ENCODE measurements around the gene ADAMTS7.
"Not testable (repeated sequence)": the region's sequence is repeated elsewhere in the genome, so short reads cannot be mapped to it uniquely, and the experiment has no call there.

ADAMTS7 gene

DNA sequence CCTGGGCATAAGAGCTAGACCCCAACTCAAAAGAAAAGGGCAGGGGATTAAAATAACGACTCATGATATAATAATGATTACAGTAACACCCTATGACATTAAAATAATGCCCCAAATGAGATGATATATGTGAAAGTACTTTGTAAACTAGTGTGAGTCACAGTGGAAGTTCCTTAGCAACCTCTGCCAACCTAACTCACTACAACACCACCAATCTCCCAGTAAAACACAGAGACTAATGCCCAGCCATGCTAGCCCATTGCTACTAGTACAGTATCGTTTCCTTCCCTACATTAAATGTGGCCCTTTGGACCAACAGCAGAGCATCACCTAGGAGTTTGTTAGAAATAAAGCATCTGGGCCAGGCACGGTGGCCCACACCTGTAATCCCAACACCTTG is 11.2 kb upstream of the ADAMTS7 start:
- DNase-seq: no peak

DNA sequence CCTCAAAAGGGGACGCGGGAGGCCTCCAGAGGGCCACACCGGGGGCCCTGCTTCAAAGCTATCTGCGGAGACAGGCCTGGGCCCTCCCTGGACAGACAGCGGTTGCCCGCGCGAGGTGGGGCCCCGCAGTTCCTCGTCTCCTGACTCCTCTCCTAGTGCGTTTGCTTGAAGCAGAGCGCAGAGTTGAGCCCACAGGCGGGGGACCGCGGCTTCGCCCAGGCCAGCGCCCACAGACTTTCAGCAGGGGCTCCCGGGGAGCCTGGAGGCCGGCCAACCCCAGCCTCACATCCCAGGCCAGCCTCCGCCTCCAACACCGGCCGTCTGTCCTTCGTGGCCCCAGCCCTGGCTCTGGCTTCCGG is 540 bp upstream of the ADAMTS7 start:
- DNase-seq: no peak

DNA sequence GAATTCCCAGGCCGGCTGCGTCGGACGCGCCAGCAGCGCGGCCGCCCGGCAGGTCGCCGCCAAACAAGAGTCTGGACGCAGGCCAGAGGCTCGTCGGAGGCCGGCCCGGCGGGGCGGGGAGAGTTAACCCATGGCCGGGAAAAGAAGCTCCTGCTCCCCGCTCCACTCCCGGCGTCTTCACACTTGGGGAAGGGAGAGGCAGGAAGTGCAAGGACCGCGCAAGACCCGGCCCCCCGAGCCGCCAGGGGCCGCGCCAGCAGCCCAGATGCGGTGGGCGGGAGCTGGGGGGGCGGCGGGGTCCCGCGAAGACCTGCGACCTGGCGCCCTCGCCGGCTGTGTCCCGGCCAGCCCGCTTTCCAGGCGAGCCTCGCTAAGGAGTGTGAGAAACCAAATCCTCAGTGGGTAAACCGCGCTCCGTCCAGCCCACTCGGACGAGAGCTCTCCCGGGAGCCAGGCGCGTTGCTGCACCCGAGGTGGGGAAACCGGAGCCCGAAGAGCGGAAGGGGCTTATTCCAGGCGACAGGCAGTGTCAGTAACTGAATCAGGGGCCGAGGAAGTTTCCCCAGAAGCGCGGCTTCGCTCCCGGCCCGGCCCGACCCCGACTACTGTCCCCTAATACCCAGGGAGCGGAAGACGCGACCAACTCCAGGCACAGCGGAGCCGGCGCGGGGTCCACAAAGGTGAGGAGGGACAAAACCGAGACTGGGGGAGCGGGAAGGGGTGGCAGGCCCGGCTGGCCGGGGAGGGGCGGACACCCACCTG is 721 bp downstream of the ADAMTS7 start:
- no peak for DNase-seq

GRCh38 chr15:78810003-78810361 is 1.3 kb downstream of the ADAMTS7 start:
- DNase-seq: no peak

DNA sequence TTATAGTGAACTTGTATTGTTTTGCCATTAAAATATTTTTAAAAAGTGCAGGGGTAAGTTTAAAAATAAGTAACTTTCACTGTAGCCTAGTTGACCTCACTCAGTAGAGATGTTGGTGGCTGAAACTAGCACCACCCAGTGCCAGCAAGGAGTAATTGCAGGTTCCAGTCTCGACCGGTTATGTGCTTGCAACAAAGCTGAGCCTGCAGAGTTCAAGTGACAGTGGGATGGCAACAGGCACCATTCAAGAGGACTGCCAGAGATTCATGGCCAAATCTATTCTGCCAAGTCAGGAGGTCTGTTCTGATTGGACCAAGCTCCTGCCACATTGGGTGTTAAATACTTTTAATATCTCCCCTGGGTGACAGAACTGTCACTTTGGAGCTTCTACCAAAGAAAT is 2.7 kb downstream of the ADAMTS7 start:
- peak; percentile 58 for DNase-seq

GRCh38 chr15:78807359-78807758 is 3.9 kb downstream of the ADAMTS7 start:
- no peak for DNase-seq

- no peak for DNase-seq
These were observed 6.9 kb downstream of the ADAMTS7 start for GRCh38 chr15:78804391-78804792.

- no peak for DNase-seq
These were observed 10.5 kb downstream of the ADAMTS7 start for GRCh38 chr15:78800806-78801205.

GRCh38 chr15:78800189-78800588 is 11.1 kb downstream of the ADAMTS7 start:
- no peak for DNase-seq

DNA sequence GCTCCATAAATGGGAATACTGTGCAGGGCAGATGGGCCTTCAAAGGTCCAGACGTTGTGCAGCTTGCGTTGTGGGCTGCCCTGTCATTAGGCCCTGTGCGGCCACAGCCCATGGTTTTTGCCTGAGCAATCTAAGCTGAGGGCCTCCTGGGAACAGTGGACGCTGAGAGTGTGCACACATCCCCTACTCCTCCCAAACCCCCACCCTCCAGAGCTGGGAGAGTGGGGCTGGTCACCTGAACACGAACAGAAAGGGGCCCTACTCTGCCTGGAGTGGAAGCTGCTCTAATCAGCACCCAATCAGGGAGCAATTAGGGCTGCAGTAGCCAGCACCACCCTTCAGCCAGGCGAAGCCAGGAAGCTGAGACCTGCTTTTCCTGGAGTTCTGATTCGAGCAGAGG is 12.2 kb downstream of the ADAMTS7 start:
- DNase-seq: not testable (repeated sequence)

DNA sequence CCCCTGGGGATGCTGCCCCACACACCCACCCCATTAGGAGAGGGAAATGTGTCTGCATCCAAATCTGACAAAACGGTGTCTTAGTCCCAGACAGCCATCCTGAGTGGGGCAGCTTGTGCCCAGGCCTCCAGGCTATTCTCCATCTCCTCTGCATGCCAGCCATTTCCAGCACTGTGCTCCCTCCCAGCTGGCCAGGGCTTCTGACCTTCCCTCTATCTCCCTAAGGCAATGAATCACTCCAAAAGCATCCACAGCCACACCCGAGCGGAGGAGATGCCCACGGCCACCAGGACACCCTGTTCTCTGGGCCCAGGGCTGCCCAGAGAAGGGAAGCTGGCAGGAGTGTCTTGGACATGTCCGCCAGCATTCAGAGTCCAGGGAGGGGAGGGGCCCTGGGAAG is 12.9 kb downstream of the ADAMTS7 start:
- DNase-seq: not testable (repeated sequence)

- no peak for DNase-seq
These were observed 13.3 kb downstream of the ADAMTS7 start for GRCh38 chr15:78797951-78798350.

- DNase-seq: no peak
These were observed 14.8 kb downstream of the ADAMTS7 start for GRCh38 chr15:78796510-78796909.

- no peak for DNase-seq
These were observed 16.2 kb downstream of the ADAMTS7 start for GRCh38 chr15:78795043-78795442.

DNA sequence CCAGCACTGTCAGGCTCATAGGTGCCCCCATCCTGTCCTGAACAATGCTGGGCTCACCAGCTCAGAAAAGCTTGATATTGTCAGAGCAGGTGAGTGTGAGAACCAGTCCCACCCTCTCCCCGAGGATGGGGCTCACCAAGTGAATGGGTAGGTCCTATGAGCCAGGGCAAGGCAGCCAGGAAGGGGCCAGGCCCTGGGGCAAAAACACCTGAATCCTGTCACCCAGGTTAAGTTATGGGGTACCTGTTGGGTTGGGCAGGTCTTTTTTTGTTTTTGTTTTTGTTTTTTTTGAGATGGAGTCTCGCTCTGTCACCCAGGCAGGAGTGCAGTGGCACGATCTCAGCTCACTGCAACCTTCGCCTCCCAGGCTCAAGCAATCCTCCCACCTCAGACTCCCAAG is 16.8 kb downstream of the ADAMTS7 start:
- DNase-seq: not testable (repeated sequence)

- DNase-seq: no peak
These were observed 19.9 kb downstream of the ADAMTS7 start for GRCh38 chr15:78791357-78791756.

- peak; percentile 17 for DNase-seq
These were observed 21.2 kb downstream of the ADAMTS7 start for GRCh38 chr15:78790027-78790426.

GRCh38 chr15:78789615-78790014 is 21.6 kb downstream of the ADAMTS7 start:
- DNase-seq: no peak

DNA sequence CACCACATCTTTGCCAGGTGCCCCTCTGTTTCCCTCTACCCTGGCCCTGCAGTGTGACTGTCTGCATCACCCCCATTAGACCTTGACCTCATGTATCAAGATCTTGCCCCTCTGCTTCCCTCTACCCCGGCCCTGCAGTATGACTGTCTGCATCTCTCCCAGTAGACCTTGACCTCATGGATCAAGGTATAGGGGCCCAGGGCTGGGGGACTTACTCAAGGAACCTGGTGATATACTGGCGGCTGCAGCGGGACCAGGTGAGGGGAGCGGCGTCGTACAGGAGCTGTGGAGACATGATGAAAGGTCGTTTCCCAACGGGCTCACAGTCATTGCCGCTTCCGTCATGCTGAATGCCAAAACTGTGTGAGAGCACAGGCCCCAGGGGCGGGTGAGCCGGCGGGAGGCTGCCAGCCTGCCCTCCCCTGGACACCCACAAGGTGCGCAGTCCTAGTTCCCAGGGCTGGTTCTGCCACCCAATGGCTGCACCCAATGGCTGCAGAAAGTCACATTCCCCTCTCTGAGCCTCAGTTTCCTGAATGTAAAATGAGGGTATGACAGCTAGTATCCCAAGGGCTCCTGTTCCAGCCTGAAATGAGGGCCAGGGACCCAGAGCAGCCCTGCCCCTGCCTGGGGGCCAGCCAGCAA is 23.1 kb downstream of the ADAMTS7 start:
- DNase-seq: no peak

GRCh38 chr15:78782402-78782801 is 28.9 kb downstream of the ADAMTS7 start:
- DNase-seq: not testable (repeated sequence)

DNA sequence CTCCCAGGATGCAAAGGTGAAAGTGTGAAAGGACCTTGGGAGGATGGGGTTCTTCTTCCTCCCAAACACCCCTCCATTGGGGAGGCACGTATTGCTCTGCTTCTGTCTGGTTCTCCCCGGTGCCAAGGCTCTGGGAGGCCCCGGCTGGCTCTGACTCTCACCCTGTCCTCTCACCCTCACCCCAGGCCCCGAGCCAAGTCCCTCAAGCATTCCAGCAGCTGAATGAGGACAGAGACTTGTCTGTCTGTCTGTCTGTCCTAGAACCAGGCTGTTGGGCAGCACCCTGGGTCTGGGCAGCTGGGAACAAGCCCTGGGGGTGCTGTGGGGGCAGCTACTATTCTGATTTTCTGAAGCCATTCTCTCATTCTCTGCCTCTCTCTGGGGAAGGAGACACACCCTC is 29.9 kb downstream of the ADAMTS7 start:
- not testable (repeated sequence) for DNase-seq

GRCh38 chr15:78779975-78780374 is 31.3 kb downstream of the ADAMTS7 start:
- DNase-seq: not testable (repeated sequence)

DNA sequence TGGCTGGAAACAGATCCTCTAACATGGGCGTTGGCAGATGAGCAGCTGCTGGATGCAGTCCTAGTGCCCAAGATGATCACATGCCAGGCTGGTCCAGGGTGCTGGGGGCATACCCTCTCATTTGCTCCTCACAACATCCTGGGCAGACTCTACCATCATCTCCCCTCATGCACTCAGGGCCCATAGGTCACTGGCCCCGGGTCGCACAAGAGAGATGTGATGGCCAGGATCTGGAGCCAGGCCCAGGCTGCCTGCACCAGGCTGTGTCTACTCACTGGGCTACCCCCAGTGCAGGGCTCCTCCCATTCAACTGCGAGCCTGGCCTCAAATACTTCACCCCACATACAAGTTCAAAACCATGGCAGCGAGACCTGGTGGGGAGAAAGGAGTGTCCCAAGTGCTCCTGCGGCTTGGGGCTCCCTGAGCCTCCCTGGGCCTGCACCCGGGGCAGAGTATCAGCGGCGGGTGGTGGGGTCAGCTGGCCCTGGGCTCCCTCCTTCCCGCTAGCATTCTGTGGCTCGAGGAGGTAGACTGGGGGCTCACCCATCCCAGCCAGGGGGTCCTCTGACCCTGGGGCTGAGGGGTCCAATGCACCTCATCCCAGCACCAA is 32.0 kb downstream of the ADAMTS7 start:
- not testable (repeated sequence) for DNase-seq

DNA sequence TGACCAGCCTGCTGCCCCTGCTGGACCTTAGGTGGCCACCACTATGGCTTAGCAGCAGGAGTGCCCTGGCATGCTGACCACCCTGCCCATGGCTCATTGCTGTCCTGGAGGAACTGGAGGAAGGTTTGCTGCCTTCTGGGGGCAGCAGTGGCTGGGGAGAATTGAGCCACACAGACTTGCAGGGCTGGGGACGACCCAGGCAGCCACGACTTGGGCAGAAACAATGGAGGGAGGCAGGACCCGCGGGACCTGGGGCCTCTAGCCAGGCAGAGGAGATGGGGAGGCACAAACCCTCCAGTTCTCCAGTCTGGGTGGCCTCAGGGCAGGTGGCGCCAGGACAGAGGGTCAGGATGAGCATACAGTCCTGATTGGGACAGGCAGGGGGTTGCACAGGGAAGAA is 32.8 kb downstream of the ADAMTS7 start:
- no peak for DNase-seq
